PC-3 (cell line): Measurements from ENCODE around the gene ZNF146.
"Not testable (repeated sequence)": the region's sequence is repeated elsewhere in the genome, so short reads cannot be mapped to it uniquely, and the experiment has no call there.

Experiments
- CTCF ChIP-seq: fragments of 300-600 bp; sonication (generic); conservative IDR thresholded peaks from 2 replicates; pipeline ENCODE4 v1.5.1; 2017; ENCODE audit warnings: antibody characterized with exemption, low read depth, mild to moderate bottlenecking, low read length
- EZH2 ChIP-seq: fragments of 300-600 bp; sonication (generic); IDR thresholded peaks from one replicate; pipeline ENCODE4 v1.6.1; 2017; ENCODE audit warnings: antibody characterized with exemption, mild to moderate bottlenecking, low read length; ENCODE audit not compliant: unreplicated experiment

GRCh38 chr19:36268081-36268480 is 53.2 kb downstream of the ZNF146 start:
- not testable (repeated sequence) for TF ChIP-seq CTCF, EZH2
